WTC11 (cell line): Measurements from ENCODE around the gene SPRED2. TPM values are rescaled to one million over a fixed set of nuclear protein-coding genes. Genes with fewer than 3 reads are reported as not detected.

Experiments
- ATAC-seq: fragments of 200-7000 bp; cut with Tn5 transposase; 2 replicates; pipeline ENCODE4 v1.10.0; 2021; ENCODE audit warnings: mild to moderate bottlenecking, moderate library complexity
- CTCF ChIA-PET: fragments of 300-600 bp; sonication (Branson Sonifier 250); formaldehyde crosslinking; loops from one replicate; lab custom pipeline; 2021; ENCODE audit warnings: antibody characterized with exemption; lab: Charles Lee
- POLR2A ChIA-PET: fragments of 350-600 bp; sonication (Branson Sonifier 250); formaldehyde crosslinking; loops from one replicate; lab custom pipeline; 2021; ENCODE audit warnings: antibody characterized with exemption; lab: Charles Lee
- DNase-seq: peaks from one replicate; pipeline ENCODE4 v3.0.0; 2021; ENCODE audit warnings: low spot score
- H3K27ac Mint-ChIP-seq: 2 replicates; pipeline ENCODE4 v1.8.0; 2021; ENCODE audit warnings: mixed read lengths
- H3K27me3 Mint-ChIP-seq: 2 replicates; pipeline ENCODE4 v1.8.0; 2021; ENCODE audit warnings: low read depth, mild to moderate bottlenecking, moderate library complexity, mixed read lengths
- H3K36me3 Mint-ChIP-seq: 2 replicates; pipeline ENCODE4 v1.8.0; 2021; ENCODE audit warnings: mixed read lengths
- H3K4me1 Mint-ChIP-seq: 2 replicates; pipeline ENCODE4 v1.8.0; 2022; ENCODE audit warnings: mixed read lengths
- H3K4me3 Mint-ChIP-seq: 2 replicates; pipeline ENCODE4 v1.8.0; 2021; ENCODE audit warnings: mild to moderate bottlenecking, moderate library complexity, mixed read lengths
- H3K9me3 Mint-ChIP-seq: 2 replicates; pipeline ENCODE4 v1.8.0; 2021; ENCODE audit warnings: mixed read lengths
- CTCF ChIP-seq: fragments of 200-600 bp; IDR thresholded peaks from 2 replicates; pipeline ENCODE4 v1.8.0; 2022; ENCODE audit warnings: antibody characterized with exemption
- EMX1 ChIP-seq: fragments of 250-450 bp; sonication (Bioruptor Pico); IDR thresholded peaks from 2 replicates; pipeline ENCODE4 v1.8.0; 2021; ENCODE audit warnings: mild to moderate bottlenecking
- ERG ChIP-seq: fragments of 250-450 bp; sonication (Bioruptor Pico); IDR thresholded peaks from 2 replicates; pipeline ENCODE4 v1.8.0; 2021; ENCODE audit warnings: mild to moderate bottlenecking
- ESRRA ChIP-seq: sonication (generic); formaldehyde crosslinking; IDR thresholded peaks from 2 replicates; pipeline ENCODE4 v1.8.1; 2022; ENCODE audit warnings: mild to moderate bottlenecking, missing genetic modification reagents, borderline replicate concordance
- FOXP1 ChIP-seq: sonication (generic); formaldehyde crosslinking; IDR thresholded peaks from 2 replicates; pipeline ENCODE4 v1.8.0; 2022; ENCODE audit warnings: missing genetic modification reagents, mild to moderate bottlenecking, moderate library complexity, borderline replicate concordance
- GRHL2 ChIP-seq: fragments of 250-450 bp; sonication (Bioruptor Pico); IDR thresholded peaks from 2 replicates; pipeline ENCODE4 v1.8.0; 2022; ENCODE audit warnings: mild to moderate bottlenecking, moderate library complexity; ENCODE audit not compliant: insufficient replicate concordance, severe bottlenecking
- GTF2I ChIP-seq: fragments of 250-450 bp; sonication (Bioruptor Pico); conservative IDR thresholded peaks from 2 replicates; pipeline ENCODE4 v1.4.0; 2021; ENCODE audit warnings: mild to moderate bottlenecking
- IRF2 ChIP-seq: sonication (generic); formaldehyde crosslinking; IDR thresholded peaks from 2 replicates; pipeline ENCODE4 v1.8.0; 2022; ENCODE audit warnings: low read depth, missing genetic modification reagents, borderline replicate concordance
- NFATC4 ChIP-seq: fragments of 250-450 bp; sonication (Bioruptor Pico); IDR thresholded peaks from 2 replicates; pipeline ENCODE4 v1.9.0; 2021; ENCODE audit warnings: mild to moderate bottlenecking
- NFE2L1 ChIP-seq: sonication (generic); formaldehyde crosslinking; IDR thresholded peaks from 2 replicates; pipeline ENCODE4 v1.8.1; 2023; ENCODE audit warnings: missing genetic modification reagents
- NR1H2 ChIP-seq: sonication (generic); formaldehyde crosslinking; IDR thresholded peaks from 2 replicates; pipeline ENCODE4 v1.9.0; 2021; ENCODE audit warnings: mild to moderate bottlenecking, moderate library complexity, missing genetic modification reagents
- PRRX2 ChIP-seq: fragments of 250-450 bp; sonication (Bioruptor Pico); IDR thresholded peaks from 2 replicates; pipeline ENCODE4 v1.8.0; 2021; ENCODE audit warnings: mild to moderate bottlenecking
- RORB ChIP-seq: fragments of 250-450 bp; sonication (Bioruptor Pico); IDR thresholded peaks from 2 replicates; pipeline ENCODE4 v1.9.0; 2021; ENCODE audit warnings: mild to moderate bottlenecking
- TP53 ChIP-seq: sonication (generic); formaldehyde crosslinking; IDR thresholded peaks from 2 replicates; pipeline ENCODE4 v1.8.1; 2023; ENCODE audit warnings: mild to moderate bottlenecking, missing genetic modification reagents
- ZBTB43 ChIP-seq: sonication (generic); formaldehyde crosslinking; IDR thresholded peaks from 2 replicates; pipeline ENCODE4 v1.8.1; 2023; ENCODE audit warnings: mild to moderate bottlenecking, missing genetic modification reagents
- ZNF219 ChIP-seq: sonication (generic); formaldehyde crosslinking; IDR thresholded peaks from 2 replicates; pipeline ENCODE4 v1.8.0; 2023; ENCODE audit warnings: missing genetic modification reagents, mild to moderate bottlenecking, borderline replicate concordance
- ZNF263 ChIP-seq: sonication (generic); formaldehyde crosslinking; IDR thresholded peaks from 2 replicates; pipeline ENCODE4 v1.8.1; 2022; ENCODE audit warnings: low read depth, mild to moderate bottlenecking, moderate library complexity, missing genetic modification reagents
- ZNF396 ChIP-seq: fragments of 250-450 bp; sonication (Bioruptor Pico); IDR thresholded peaks from 2 replicates; pipeline ENCODE4 v1.8.0; 2021; ENCODE audit warnings: mild to moderate bottlenecking, moderate library complexity, borderline replicate concordance
- ZNF416 ChIP-seq: fragments of 250-450 bp; sonication (Bioruptor Pico); IDR thresholded peaks from 2 replicates; pipeline ENCODE4 v1.9.0; 2021; ENCODE audit warnings: mild to moderate bottlenecking, inconsistent platforms
- ZNF512 ChIP-seq: sonication (generic); formaldehyde crosslinking; IDR thresholded peaks from 2 replicates; pipeline ENCODE4 v1.8.1; 2022; ENCODE audit warnings: missing genetic modification reagents, borderline replicate concordance
- total RNA-seq: library from RNA; stranded (reverse); gene quantifications from 3 replicates; pipeline ENCODE4 v1.2.3, GENCODE V29; 2021
- TF ChIP-seq, protein P1 (sequence below): fragments of 250-450 bp; sonication (Bioruptor Pico); IDR thresholded peaks from 2 replicates; pipeline ENCODE4 v1.9.0; 2021; ENCODE audit warnings: moderate library complexity, mild to moderate bottlenecking, inconsistent platforms, borderline replicate concordance
- TF ChIP-seq, protein P2 (sequence below): sonication (generic); formaldehyde crosslinking; IDR thresholded peaks from 2 replicates; pipeline ENCODE4 v1.8.1; 2023; ENCODE audit warnings: mild to moderate bottlenecking, missing genetic modification reagents, moderate library complexity
- TF ChIP-seq, protein P3 (sequence below): sonication (generic); formaldehyde crosslinking; IDR thresholded peaks from 2 replicates; pipeline ENCODE4 v1.8.0; 2022; ENCODE audit warnings: mild to moderate bottlenecking, missing genetic modification reagents
- TF ChIP-seq, protein P4 (sequence below): fragments of 250-450 bp; sonication (Bioruptor Pico); IDR thresholded peaks from 2 replicates; pipeline ENCODE4 v1.9.0; 2021; ENCODE audit warnings: mild to moderate bottlenecking

SPRED2 gene
- total RNA-seq, 1 experiment from 2014 or later, result 34.1 TPM

GRCh38 chr2:65354773-65355172, 77.6 kb downstream of the SPRED2 start:
- H3K27ac Mint-ChIP-seq, result no peak overlapping the region
- DNase-seq (no peak), ATAC-seq (no peak)
- H3K4me3 Mint-ChIP-seq, result no peak overlapping the region
- no peak for TF ChIP-seq RORB (CRISPR knock-in tag)
- no peak for TF ChIP-seq ZNF512
- TF ChIP-seq ZNF219, result no peak
- no peak for TF ChIP-seq GTF2I
- TF ChIP-seq FOXP1 (CRISPR knock-in tag), result no peak
- TF ChIP-seq NFE2L1 (CRISPR knock-in tag), result no peak
- TF ChIP-seq, protein P1, sequence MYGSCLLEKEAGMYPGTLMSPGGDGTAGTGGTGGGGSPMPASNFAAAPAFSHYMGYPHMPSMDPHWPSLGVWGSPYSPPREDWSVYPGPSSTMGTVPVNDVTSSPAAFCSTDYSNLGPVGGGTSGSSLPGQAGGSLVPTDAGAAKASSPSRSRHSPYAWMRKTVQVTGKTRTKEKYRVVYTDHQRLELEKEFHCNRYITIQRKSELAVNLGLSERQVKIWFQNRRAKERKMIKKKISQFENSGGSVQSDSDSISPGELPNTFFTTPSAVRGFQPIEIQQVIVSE, result no peak
- no peak for TF ChIP-seq NFATC4 (CRISPR knock-in tag)
- TF ChIP-seq ZNF263 (CRISPR knock-in tag), result no peak
- no peak for TF ChIP-seq TP53 (CRISPR knock-in tag)
- no peak for TF ChIP-seq CTCF
- no peak for TF ChIP-seq ZNF416 (CRISPR knock-in tag)
- no peak for TF ChIP-seq ERG (CRISPR knock-in tag)
- H3K27me3 Mint-ChIP-seq, result peaks cover 7% of the 10 kb centered on the region; the same call in 1 of the 2 replicates
- H3K36me3 Mint-ChIP-seq, result no peaks in the 10 kb centered on the region
- ChIA-PET POLR2A (no interaction called here), CTCF (no interaction called here)
- peaks cover 53% of the 10 kb centered on the region for H3K4me1 Mint-ChIP-seq
- no peaks in the 10 kb centered on the region for H3K9me3 Mint-ChIP-seq

DNA sequence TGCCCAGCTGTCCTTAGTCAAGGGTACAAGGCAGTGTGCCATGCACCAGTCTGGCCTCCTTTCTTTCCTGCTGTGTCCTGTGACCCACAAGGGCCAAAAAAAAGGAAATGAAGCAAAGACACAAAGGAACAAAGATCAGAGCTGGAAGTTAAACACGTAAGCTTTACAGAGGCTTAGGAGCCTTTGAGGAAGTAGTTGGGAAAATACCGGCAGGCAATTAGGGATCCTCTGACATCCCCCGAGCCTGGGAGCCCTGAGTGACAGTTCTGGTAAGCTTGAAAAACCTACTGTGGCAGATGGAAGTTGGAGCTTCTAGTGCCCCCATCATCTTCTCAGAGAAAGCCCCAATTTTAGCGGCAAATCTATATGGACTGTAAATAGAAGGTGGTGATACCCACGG, 78.5 kb downstream of the SPRED2 start:
- Mint-ChIP-seq H3K9me3 (no peaks in the 10 kb centered on the region), H3K27ac (no peak overlapping the region), H3K36me3 (no peaks in the 10 kb centered on the region), H3K4me3 (no peak overlapping the region), H3K27me3 (peaks cover 7% of the 10 kb centered on the region; the same call in 1 of the 2 replicates), H3K4me1 (peaks cover 57% of the 10 kb centered on the region)
- no peak for ATAC-seq
- POLR2A ChIA-PET, result no interaction called here
- TF ChIP-seq, protein P2, sequence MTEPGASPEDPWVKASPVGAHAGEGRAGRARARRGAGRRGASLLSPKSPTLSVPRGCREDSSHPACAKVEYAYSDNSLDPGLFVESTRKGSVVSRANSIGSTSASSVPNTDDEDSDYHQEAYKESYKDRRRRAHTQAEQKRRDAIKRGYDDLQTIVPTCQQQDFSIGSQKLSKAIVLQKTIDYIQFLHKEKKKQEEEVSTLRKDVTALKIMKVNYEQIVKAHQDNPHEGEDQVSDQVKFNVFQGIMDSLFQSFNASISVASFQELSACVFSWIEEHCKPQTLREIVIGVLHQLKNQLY (CRISPR knock-in tag), result no peak
- TF ChIP-seq ESRRA (CRISPR knock-in tag) (no peak), ERG (CRISPR knock-in tag) (no peak), ZNF512 (no peak), PRRX2 (CRISPR knock-in tag) (no peak), ZBTB43 (CRISPR knock-in tag) (no peak), ZNF219 (no peak), NR1H2 (CRISPR knock-in tag) (no peak), ZNF396 (CRISPR knock-in tag) (no peak), IRF2 (no peak), EMX1 (no peak), ZNF263 (CRISPR knock-in tag) (no peak), GRHL2 (CRISPR knock-in tag) (no peak)
- TF ChIP-seq, protein P3, sequence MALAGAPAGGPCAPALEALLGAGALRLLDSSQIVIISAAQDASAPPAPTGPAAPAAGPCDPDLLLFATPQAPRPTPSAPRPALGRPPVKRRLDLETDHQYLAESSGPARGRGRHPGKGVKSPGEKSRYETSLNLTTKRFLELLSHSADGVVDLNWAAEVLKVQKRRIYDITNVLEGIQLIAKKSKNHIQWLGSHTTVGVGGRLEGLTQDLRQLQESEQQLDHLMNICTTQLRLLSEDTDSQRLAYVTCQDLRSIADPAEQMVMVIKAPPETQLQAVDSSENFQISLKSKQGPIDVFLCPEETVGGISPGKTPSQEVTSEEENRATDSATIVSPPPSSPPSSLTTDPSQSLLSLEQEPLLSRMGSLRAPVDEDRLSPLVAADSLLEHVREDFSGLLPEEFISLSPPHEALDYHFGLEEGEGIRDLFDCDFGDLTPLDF (CRISPR knock-in tag), result no peak
- TF ChIP-seq, protein P4, sequence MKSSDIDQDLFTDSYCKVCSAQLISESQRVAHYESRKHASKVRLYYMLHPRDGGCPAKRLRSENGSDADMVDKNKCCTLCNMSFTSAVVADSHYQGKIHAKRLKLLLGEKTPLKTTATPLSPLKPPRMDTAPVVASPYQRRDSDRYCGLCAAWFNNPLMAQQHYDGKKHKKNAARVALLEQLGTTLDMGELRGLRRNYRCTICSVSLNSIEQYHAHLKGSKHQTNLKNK (CRISPR knock-in tag), result no peak
- TF ChIP-seq, all 79 proteins: peak for 0
- DNase-seq, result no peak
- CTCF ChIA-PET, result interaction anchor here (1.4 to 1.7 kb wide), 2 partner anchors 16 to 33 kb away, joined by 4 to 6 read pairs; no protein-coding TSS in a partner anchor
